Endothelial cell of umbilical vein (primary cell): Measurements from ENCODE around the gene MMP24.

Source experiments
- CTCF ChIP-seq, 2 donors: IDR thresholded peaks; 1 replicate in 1 of 2; 2 replicates in 1 of 2; pipeline ENCODE4 v1.5.1; 2011; ENCODE audit warnings: low read length in 2 of 2, mild to moderate bottlenecking in 2 of 2, moderate library complexity in 2 of 2, control low read depth in 1 of 2, inconsistent platforms in 1 of 2, low read depth in 1 of 2; ENCODE audit not compliant: insufficient read depth in 1 of 2; ENCODE audit errors: extremely low read depth in 1 of 2
- EZH2 ChIP-seq: IDR thresholded peaks from 2 replicates; pipeline ENCODE4 v1.6.1; 2012; ENCODE audit warnings: borderline replicate concordance, low read depth, mild to moderate bottlenecking, moderate library complexity, low read length, inconsistent platforms; ENCODE audit not compliant: severe bottlenecking
- FOS ChIP-seq: IDR thresholded peaks from 2 replicates; pipeline ENCODE4 v1.6.1; 2011; ENCODE audit warnings: mild to moderate bottlenecking, low read length, moderate library complexity, borderline replicate concordance; ENCODE audit not compliant: insufficient read depth
- JUN ChIP-seq: IDR thresholded peaks from 2 replicates; pipeline ENCODE4 v1.6.1; 2011; ENCODE audit warnings: borderline replicate concordance, low read depth; ENCODE audit not compliant: insufficient read length, insufficient read depth
- MAX ChIP-seq: IDR thresholded peaks from 2 replicates; pipeline ENCODE4 v1.6.1; 2011; ENCODE audit not compliant: insufficient read depth, insufficient read length
- MYC ChIP-seq: IDR thresholded peaks from one replicate; pipeline ENCODE4 v1.6.1; 2011; ENCODE audit warnings: mild to moderate bottlenecking, low read depth, low read length
- POLR2A ChIP-seq: IDR thresholded peaks from 2 replicates; pipeline ENCODE4 v1.6.1; 2012; ENCODE audit warnings: low read depth, mild to moderate bottlenecking, control low read depth, low read length
- POLR2AphosphoS5 ChIP-seq: IDR thresholded peaks from 2 replicates; pipeline ENCODE4 v1.6.1; 2012; ENCODE audit warnings: low read depth, mild to moderate bottlenecking, control low read depth, low read length, moderate library complexity; ENCODE audit not compliant: insufficient read depth

- no peak for TF ChIP-seq POLR2A
- no peak for TF ChIP-seq CTCF (IDR thresholded peaks at IDR 0.05; ENCODE audit: extremely low read depth in 1 of 2, insufficient read depth in 1 of 2, low read depth in 1 of 2, low read length in 2 of 2)
- TF ChIP-seq EZH2, result no peak
- no peak for TF ChIP-seq POLR2AphosphoS5
- no peak for TF ChIP-seq JUN
- TF ChIP-seq FOS, result no peak
- no peak for TF ChIP-seq MYC
- TF ChIP-seq MAX, result no peak
Observed at GRCh38 chr20:35240811-35241293, 14.4 kb downstream of the MMP24 start.
